ENCODE results near the gene CD79A. TPM values are rescaled to one million over a fixed set of nuclear protein-coding genes. Genes with fewer than 3 reads are reported as not detected.

CD79A gene
- total and polyA plus RNA-seq, 8 donors: 1.5 to 18.7 (median 3.2) TPM; not detected in 3

DNA sequence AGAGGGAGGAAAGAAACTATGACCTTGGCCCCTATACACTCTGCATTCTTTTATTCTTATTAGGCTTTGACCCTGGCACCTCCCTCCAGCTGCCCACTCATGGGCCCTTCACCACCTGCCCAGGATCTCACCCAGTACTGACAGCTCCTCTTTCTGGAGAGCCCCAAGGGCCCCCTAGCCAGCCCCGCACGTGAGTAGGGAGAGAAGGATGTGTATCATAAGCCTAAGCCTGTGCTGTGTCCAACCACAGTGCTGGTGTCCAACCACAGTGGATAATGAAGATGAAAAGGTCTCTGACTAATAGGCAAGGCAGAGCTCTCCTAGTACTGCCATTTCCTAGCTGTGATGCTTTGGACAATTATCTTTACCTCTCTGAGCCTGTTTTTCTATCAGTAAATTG, 28.0 kb upstream of the CD79A start:
- intact Hi-C loops (cut with DNase I; ENCODE audit: low total_unique reads): no loop called here
- Histone ChIP-seq H3K36me3 (no peaks in the 10 kb centered on the region), H3K27me3 (peaks cover 0 to 29% (median 0%) of the 10 kb centered on the region in 3 donors), H3K9me3 (no peaks in the 10 kb centered on the region), H3K27ac (no peak overlapping the region), H3K4me1 (no peaks in the 10 kb centered on the region), H3K4me3 (no peak overlapping the region)
- DNase-seq: no peak
- TF ChIP-seq POLR2A (IDR thresholded peaks at IDR 0.05): no peak
- TF ChIP-seq, protein P1, sequence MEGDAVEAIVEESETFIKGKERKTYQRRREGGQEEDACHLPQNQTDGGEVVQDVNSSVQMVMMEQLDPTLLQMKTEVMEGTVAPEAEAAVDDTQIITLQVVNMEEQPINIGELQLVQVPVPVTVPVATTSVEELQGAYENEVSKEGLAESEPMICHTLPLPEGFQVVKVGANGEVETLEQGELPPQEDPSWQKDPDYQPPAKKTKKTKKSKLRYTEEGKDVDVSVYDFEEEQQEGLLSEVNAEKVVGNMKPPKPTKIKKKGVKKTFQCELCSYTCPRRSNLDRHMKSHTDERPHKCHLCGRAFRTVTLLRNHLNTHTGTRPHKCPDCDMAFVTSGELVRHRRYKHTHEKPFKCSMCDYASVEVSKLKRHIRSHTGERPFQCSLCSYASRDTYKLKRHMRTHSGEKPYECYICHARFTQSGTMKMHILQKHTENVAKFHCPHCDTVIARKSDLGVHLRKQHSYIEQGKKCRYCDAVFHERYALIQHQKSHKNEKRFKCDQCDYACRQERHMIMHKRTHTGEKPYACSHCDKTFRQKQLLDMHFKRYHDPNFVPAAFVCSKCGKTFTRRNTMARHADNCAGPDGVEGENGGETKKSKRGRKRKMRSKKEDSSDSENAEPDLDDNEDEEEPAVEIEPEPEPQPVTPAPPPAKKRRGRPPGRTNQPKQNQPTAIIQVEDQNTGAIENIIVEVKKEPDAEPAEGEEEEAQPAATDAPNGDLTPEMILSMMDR (IDR thresholded peaks at IDR 0.05): no peak
- WGBS, 5 donors: 70 to 87% (median 77%) methylated on average over 2 of the region's 2 CpGs

DNA sequence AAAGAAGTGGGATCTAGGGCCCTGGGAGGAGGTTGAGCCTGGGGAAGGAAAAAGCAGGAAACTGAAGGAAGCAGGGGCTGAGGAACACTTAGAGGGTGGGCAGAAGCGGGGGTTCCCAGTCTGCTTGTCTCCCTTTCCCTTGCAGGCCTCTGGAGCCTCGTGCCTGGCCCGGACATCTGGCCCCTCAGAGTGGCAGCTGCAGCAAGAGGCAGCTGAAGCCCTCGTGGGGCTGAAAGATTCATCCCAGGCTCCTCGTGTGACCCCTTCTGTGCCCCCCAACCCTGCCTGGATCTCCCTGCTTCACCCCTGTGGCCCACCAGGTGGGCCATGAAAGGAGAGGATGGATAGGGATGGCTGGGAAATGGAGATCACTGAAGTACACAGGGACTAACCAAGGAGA, 26.7 kb upstream of the CD79A start:
- intact Hi-C loops (cut with DNase I; ENCODE audit: low total_unique reads): no loop called here
- Histone ChIP-seq H3K36me3 (no peaks in the 10 kb centered on the region), H3K27ac (no peak overlapping the region), H3K4me3 (no peak overlapping the region), H3K4me1 (no peaks in the 10 kb centered on the region), H3K9me3 (no peaks in the 10 kb centered on the region), H3K27me3 (peaks cover 0 to 21% (median 0%) of the 10 kb centered on the region in 3 donors)
- DNase-seq: no peak
- TF ChIP-seq POLR2AphosphoS5 (IDR thresholded peaks at IDR 0.05): no peak
- TF ChIP-seq, protein P1 (IDR thresholded peaks at IDR 0.05): no peak
- TF ChIP-seq POLR2A (IDR thresholded peaks at IDR 0.05): no peak
- TF ChIP-seq EP300 (IDR thresholded peaks at IDR 0.05): no peak
- 67 to 70% (median 68%) methylated on average over 5 of the region's 5 CpGs for WGBS, 5 donors

GRCh38 chr19:41851456-41851855, 25.6 kb upstream of the CD79A start:
- 32 to 54% (median 43%) methylated on average over 4 of the region's 4 CpGs for WGBS, 5 donors
- TF ChIP-seq POLR2A (IDR thresholded peaks at IDR 0.05) (no peak), EP300 (IDR thresholded peaks at IDR 0.05) (no peak), POLR2AphosphoS5 (IDR thresholded peaks at IDR 0.05) (no peak)
- TF ChIP-seq, protein P1 (IDR thresholded peaks at IDR 0.05): no peak
- intact Hi-C loops (cut with DNase I; ENCODE audit: low total_unique reads): no loop called here
- H3K27ac ChIP-seq: no peak overlapping the region
- no peak overlapping the region for H3K4me3 ChIP-seq
- H3K9me3 ChIP-seq: no peaks in the 10 kb centered on the region
- H3K27me3 ChIP-seq: peaks cover 0 to 21% (median 0%) of the 10 kb centered on the region in 3 donors
- DNase-seq: no peak
- no peaks in the 10 kb centered on the region for H3K36me3 ChIP-seq
- H3K4me1 ChIP-seq: no peaks in the 10 kb centered on the region

DNA sequence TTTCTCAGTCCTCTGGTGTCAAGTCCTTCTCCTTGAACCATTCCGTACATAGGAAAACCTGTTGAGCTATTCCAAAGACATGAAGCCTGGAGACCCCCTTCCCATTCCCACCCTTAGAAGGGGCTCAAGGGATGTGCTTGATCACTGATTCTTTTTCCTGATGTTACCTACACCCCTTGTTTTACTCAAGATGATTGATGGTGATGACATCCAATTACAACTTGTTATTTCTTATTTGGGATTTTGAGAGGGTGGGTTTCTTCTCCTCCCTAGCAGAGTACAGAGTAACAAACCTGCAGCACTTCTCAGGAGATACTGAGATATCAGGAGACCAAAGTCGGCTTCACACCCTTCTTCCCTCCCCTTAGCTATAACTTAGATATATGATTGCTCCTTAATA, 23.7 kb upstream of the CD79A start:
- Histone ChIP-seq H3K36me3 (no peaks in the 10 kb centered on the region), H3K27ac (no peak overlapping the region), H3K9me3 (no peaks in the 10 kb centered on the region), H3K4me1 (peaks cover 0 to 1% (median under 1%) of the 10 kb centered on the region in 4 donors), H3K4me3 (no peak overlapping the region), H3K27me3 (peaks cover 0 to 21% (median 0%) of the 10 kb centered on the region in 3 donors)
- TF ChIP-seq POLR2AphosphoS5 (IDR thresholded peaks at IDR 0.05) (no peak), EP300 (IDR thresholded peaks at IDR 0.05) (no peak), POLR2A (IDR thresholded peaks at IDR 0.05) (no peak)
- TF ChIP-seq, protein P1 (IDR thresholded peaks at IDR 0.05): no peak
- intact Hi-C loops (cut with DNase I; ENCODE audit: low total_unique reads): no loop called here
- 40 to 85% (median 69%) methylated on average over 2 of the region's 2 CpGs for WGBS, 5 donors
- no peak for DNase-seq
